K562 (cell line): Measurements from ENCODE around the gene MRPL9. TPM values are rescaled to one million over a fixed set of nuclear protein-coding genes. Genes with fewer than 3 reads are reported as not detected.
A peak's percentile ranks its signal among the peaks of the same experiment; 100 is the strongest.

ENCODE experiments used
- ATAC-seq: fragments of 200-7000 bp; cut with Tn5 transposase; 3 replicates; pipeline ENCODE4 v1.9.1; 2020; ENCODE audit warnings: moderate library complexity
- BruUV-seq: library from RNA; stranded (reverse); fragments of 400-500 nt; replicated peaks from 2 replicates; lab custom pipeline; 2021; lab: Mats Ljungman, UMichigan
- CTCF ChIA-PET: fragments of 300-600 bp; formaldehyde crosslinking; extraction: SDS; loops from one replicate; lab custom pipeline; 2021; ENCODE audit warnings: low intra/inter-chr PET ratio; lab: Yijun Ruan, JAX
- POLR2A ChIA-PET: fragments of 300-600, 350-650 bp; sonication (Branson Sonifier 250); formaldehyde crosslinking; extraction: SDS; loops from one replicate; lab custom pipeline; 2021; ENCODE audit warnings: antibody characterized with exemption, inconsistent platforms; lab: Yijun Ruan, JAX
- DNase-seq, 4 experiments: peaks; one replicate each; pipeline versions ENCODE4 v3.0.0 to v3.0.0-alpha.2; 2011 to 2018; ENCODE audit warnings: low spot score in 3 of 4, mixed read lengths in 3 of 4; ENCODE audit errors: extremely low read depth in 1 of 4
- FAIRE-seq: peaks from 2 replicates; lab custom pipeline; 2011; peaks lifted over from hg19 to GRCh38; lab: Jason Lieb, UNC
- H2AFZ ChIP-seq: 2 replicates; pipeline ENCODE4 v1.6.0; 2011; ENCODE audit warnings: low read depth, low read length, control low read depth, inconsistent platforms
- H3K27ac ChIP-seq: fragments of 200-600 bp; 3 replicates; pipeline ENCODE4 v1.8.0; 2011; ENCODE audit warnings: low read depth, mild to moderate bottlenecking, control low read depth, inconsistent platforms, low read length, moderate library complexity, mixed read lengths; ENCODE audit errors: extremely low read depth
- H3K27me3 ChIP-seq, 2 experiments: fragments of 300-600 bp in 1 of 2; 2 replicates in 1 of 2; 3 replicates in 1 of 2; pipeline versions ENCODE4 v1.6.0 to v1.8.0; 2011; ENCODE audit warnings: inconsistent platforms in 2 of 2, low read length in 2 of 2, mild to moderate bottlenecking in 1 of 2, mixed read lengths in 1 of 2, moderate library complexity in 1 of 2; ENCODE audit not compliant: control insufficient read depth in 2 of 2, insufficient read depth in 2 of 2
- H3K36me3 ChIP-seq: fragments of 300-600 bp; 3 replicates; pipeline ENCODE4 v1.8.0; 2011; ENCODE audit warnings: mild to moderate bottlenecking, low read length, inconsistent platforms; ENCODE audit not compliant: control insufficient read depth, insufficient read depth
- H3K4me1 ChIP-seq, 2 experiments: fragments of 200-600 bp in 1 of 2; replicated peaks in 1 of 2; 2 replicates in 1 of 2; 3 replicates in 1 of 2; pipeline versions ENCODE4 v1.5.1 to v1.8.0; 2011; ENCODE audit warnings: inconsistent platforms in 2 of 2, low read length in 2 of 2, mild to moderate bottlenecking in 1 of 2, mixed read lengths in 1 of 2, moderate library complexity in 1 of 2; ENCODE audit not compliant: control insufficient read depth in 2 of 2, insufficient read depth in 2 of 2
- H3K4me2 ChIP-seq: 2 replicates; pipeline ENCODE4 v1.6.1; 2011; ENCODE audit warnings: low read length, control low read depth, inconsistent platforms, mixed read lengths; ENCODE audit not compliant: insufficient read depth
- H3K4me3 ChIP-seq: fragments of 200-600 bp; sonication (generic), shearing (Covaris generic); 2 replicates; pipeline ENCODE4 v1.5.1; 2016; ENCODE audit warnings: control low read depth, inconsistent platforms
- H3K79me2 ChIP-seq: fragments of 200-600 bp; 3 replicates; pipeline ENCODE4 v1.8.0; 2011; ENCODE audit warnings: low read length, inconsistent platforms; ENCODE audit not compliant: control insufficient read depth, insufficient read depth
- H3K9ac ChIP-seq, 2 experiments: 2 replicates each; pipeline versions ENCODE4 v1.6.0 to v1.6.1; 2011; ENCODE audit warnings: low read depth in 2 of 2, low read length in 2 of 2, control low read depth in 1 of 2, inconsistent platforms in 1 of 2, mild to moderate bottlenecking in 1 of 2, mixed read lengths in 1 of 2; ENCODE audit not compliant: insufficient read depth in 1 of 2
- H3K9me1 ChIP-seq: one replicate; pipeline ENCODE4 v1.6.0; 2011; ENCODE audit warnings: inconsistent platforms, mild to moderate bottlenecking, low read length, moderate library complexity; ENCODE audit not compliant: control insufficient read depth, insufficient read depth
- H3K9me3 ChIP-seq: replicated peaks from 2 replicates; pipeline ENCODE4 v1.5.1; 2011; ENCODE audit warnings: low read depth, low read length, inconsistent platforms; ENCODE audit not compliant: control insufficient read depth, insufficient read depth
- H4K20me1 ChIP-seq: replicated peaks from 2 replicates; pipeline ENCODE4 v1.6.1; 2011; ENCODE audit warnings: low read length, inconsistent platforms, mixed read lengths; ENCODE audit not compliant: control insufficient read depth, insufficient read depth
- BCLAF1 ChIP-seq, 2 experiments: fragments of 450-650 bp in 1 of 2; IDR thresholded peaks; 2 replicates each; pipeline ENCODE4 v1.6.1; 2011 to 2017; ENCODE audit warnings: low read depth in 2 of 2, antibody characterized with exemption in 1 of 2, borderline replicate concordance in 1 of 2, low read length in 1 of 2, mild to moderate bottlenecking in 1 of 2, mixed read lengths in 1 of 2; ENCODE audit not compliant: control insufficient read depth in 1 of 2
- BRCA1 ChIP-seq, 2 experiments: fragments of 450-650 bp in 1 of 2; sonication (generic) in 1 of 2; formaldehyde crosslinking in 1 of 2; IDR thresholded peaks; 2 replicates each; pipeline versions ENCODE4 v1.5.0 to v1.6.1; 2017 to 2020; ENCODE audit warnings: mild to moderate bottlenecking in 1 of 2, missing genetic modification reagents in 1 of 2
- C11orf30 ChIP-seq: fragments of 450-650 bp; IDR thresholded peaks from 2 replicates; pipeline ENCODE4 v1.6.1; 2016; ENCODE audit warnings: low read depth, mild to moderate bottlenecking
- HLTF ChIP-seq: fragments of 450-650 bp; IDR thresholded peaks from 2 replicates; pipeline ENCODE4 v1.6.1; 2016
- HMGN3 ChIP-seq: IDR thresholded peaks from 2 replicates; pipeline ENCODE4 v1.6.1; 2011; ENCODE audit warnings: borderline replicate concordance, low read depth, mild to moderate bottlenecking, mixed read lengths, low read length; ENCODE audit not compliant: insufficient read length; ENCODE audit errors: extremely low read depth
- KLF13 ChIP-seq: fragments of 450-650 bp; IDR thresholded peaks from 2 replicates; pipeline ENCODE4 v1.6.1; 2016; ENCODE audit warnings: missing genetic modification characterization, low read depth, mild to moderate bottlenecking, missing compliant biosample characterization, moderate library complexity, borderline replicate concordance
- MAFF ChIP-seq: IDR thresholded peaks from 2 replicates; pipeline ENCODE4 v1.6.1; 2012; ENCODE audit warnings: low read length, improper control_type of control experiment
- MAFG ChIP-seq: fragments of 450-650 bp; conservative IDR thresholded peaks from 2 replicates; pipeline ENCODE4 v1.6.1; 2016; ENCODE audit warnings: missing genetic modification characterization, missing compliant biosample characterization
- MAFK ChIP-seq: IDR thresholded peaks from 2 replicates; pipeline ENCODE4 v1.6.1; 2011; ENCODE audit warnings: low read length, improper control_type of control experiment
- POLR2G ChIP-seq: fragments of 200-400 bp; formaldehyde crosslinking; IDR thresholded peaks from 2 replicates; pipeline ENCODE4 v1.6.1; 2017; ENCODE audit warnings: low read depth, mild to moderate bottlenecking, antibody characterized with exemption, low read length, moderate library complexity
- TAL1 ChIP-seq: fragments of 450-650 bp; IDR thresholded peaks from 2 replicates; pipeline ENCODE4 v1.6.1; 2016; ENCODE audit warnings: mild to moderate bottlenecking
- YY1 ChIP-seq, 3 experiments: IDR thresholded peaks; 2 replicates each; pipeline ENCODE4 v1.6.1; 2011; ENCODE audit warnings: low read length in 2 of 3, mild to moderate bottlenecking in 2 of 3, moderate library complexity in 2 of 3, borderline replicate concordance in 1 of 3, control low read depth in 1 of 3, low read depth in 1 of 3; ENCODE audit not compliant: insufficient read depth in 3 of 3, insufficient replicate concordance in 2 of 3, control insufficient read depth in 1 of 3, insufficient read length in 1 of 3; ENCODE audit errors: extremely low read depth in 1 of 3
- ZNF282 ChIP-seq: sonication (generic); formaldehyde crosslinking; IDR thresholded peaks from 2 replicates; pipeline ENCODE4 v1.8.1; 2023; ENCODE audit warnings: missing genetic modification reagents
- ZNF316 ChIP-seq: fragments of 450-650 bp; IDR thresholded peaks from 2 replicates; pipeline ENCODE4 v1.6.1; 2016
- WGBS: fragments of 100-300 bp; shearing (Covaris generic); methylation state at CpG from one replicate; pipeline ENCODE4 v1.1.6; 2016; ENCODE audit warnings: low coverage, mixed read lengths; ENCODE audit not compliant: insufficient coverage; ENCODE audit errors: missing lambda C conversion rate; 5-methylcytosine and 5-hydroxymethylcytosine counted together
- in situ Hi-C: fragments of 300-500 bp; cut with MboI; formaldehyde crosslinking; loops from 4 replicates; pipeline ENCODE4 v1.15.0; 2018; ENCODE audit warnings: inconsistent platforms, mixed read lengths
- intact Hi-C: fragments of 100-400 bp; cut with micrococcal nuclease; formaldehyde crosslinking; loops from 2 replicates; pipeline ENCODE4 v1.14.2; 2022
- polyA plus RNA-seq, 8 experiments: library from polyadenylated mRNA; depleted of rRNA in 4 of 8; stranded (reverse) in 5 of 8; unstranded in 3 of 8; fragments of >200 nt; fragmentation: Nextera tagmentation in 2 of 8; fragmentation: Illumina TruSeq in 1 of 8; extraction: Ambion mirVana in 2 of 8; extraction: Trizol in 1 of 8; gene quantifications; 2 replicates each; pipeline versions ENCODE4 v1.2.1 to v1.2.3, GENCODE V29; 2011 to 2014; ENCODE audit warnings: inconsistent platforms in 1 of 8, missing spikeins in 1 of 8
- total RNA-seq, 7 experiments: library from RNA; depleted of rRNA in 6 of 7; stranded (reverse); fragments of >200 nt in 6 of 7; fragmentation: Illumina TruSeq in 2 of 7; extraction: Trizol in 2 of 7; gene quantifications; 2 replicates each; pipeline versions ENCODE4 v1.2.1 to v1.2.3, GENCODE V29; 2011 to 2021; ENCODE audit warnings: low replicate concordance in 1 of 7
- TF ChIP-seq, protein P1 (sequence below): fragments of 450-650 bp; IDR thresholded peaks from 2 replicates; pipeline ENCODE4 v1.6.1; 2018; ENCODE audit not compliant: partially characterized antibody

The MRPL9 gene
- total and polyA plus RNA-seq, 9 of the 15 experiments (the other 6 are each of a cell fraction or from before 2014, with no cell fraction given), result 38.0 to 162 (median 111) TPM

GRCh38 chr1:151777317-151777716, 14.0 kb upstream of the MRPL9 start:
- Histone ChIP-seq H3K4me3 (no peak overlapping the region), H3K4me2 (no peak overlapping the region), H3K9me1 (no peaks in the 10 kb centered on the region), H3K27ac (no peak overlapping the region), H4K20me1 (0 out of 2 replicates have a peak, but pooled peaks cover 2% of the 10 kb centered on the region), H3K36me3 (peaks cover 10% of the 10 kb centered on the region; the same call in 2 of the 3 replicates), H3K79me2 (no peaks in the 10 kb centered on the region), H3K9ac (no peak overlapping the region), H3K27me3 (no peaks in the 10 kb centered on the region), H2AFZ (no peak overlapping the region), H3K4me1 (peaks cover 21 to 38% of the 10 kb centered on the region in 2 experiments), H3K9me3 (0 out of 2 replicates have a peak, but pooled peaks cover 2% of the 10 kb centered on the region)
- ATAC-seq (no peak), DNase-seq (no peak), FAIRE-seq (no peak)
- WGBS, result 73% methylated on average over 4 of the region's 4 CpGs
- ChIA-PET CTCF (no interaction called here), POLR2A (interaction anchor here (0.6 to 1.0 kb wide), 3 partner anchors 13 to 26 kb away, joined by 3 read pairs; no protein-coding TSS in a partner anchor)
- intact Hi-C loops, result no loop called here
- BruUV-seq, result no TSS peak
- in situ Hi-C loops, result no loop called here
- TF ChIP-seq HMGN3, result no peak
- TF ChIP-seq, protein P1, sequence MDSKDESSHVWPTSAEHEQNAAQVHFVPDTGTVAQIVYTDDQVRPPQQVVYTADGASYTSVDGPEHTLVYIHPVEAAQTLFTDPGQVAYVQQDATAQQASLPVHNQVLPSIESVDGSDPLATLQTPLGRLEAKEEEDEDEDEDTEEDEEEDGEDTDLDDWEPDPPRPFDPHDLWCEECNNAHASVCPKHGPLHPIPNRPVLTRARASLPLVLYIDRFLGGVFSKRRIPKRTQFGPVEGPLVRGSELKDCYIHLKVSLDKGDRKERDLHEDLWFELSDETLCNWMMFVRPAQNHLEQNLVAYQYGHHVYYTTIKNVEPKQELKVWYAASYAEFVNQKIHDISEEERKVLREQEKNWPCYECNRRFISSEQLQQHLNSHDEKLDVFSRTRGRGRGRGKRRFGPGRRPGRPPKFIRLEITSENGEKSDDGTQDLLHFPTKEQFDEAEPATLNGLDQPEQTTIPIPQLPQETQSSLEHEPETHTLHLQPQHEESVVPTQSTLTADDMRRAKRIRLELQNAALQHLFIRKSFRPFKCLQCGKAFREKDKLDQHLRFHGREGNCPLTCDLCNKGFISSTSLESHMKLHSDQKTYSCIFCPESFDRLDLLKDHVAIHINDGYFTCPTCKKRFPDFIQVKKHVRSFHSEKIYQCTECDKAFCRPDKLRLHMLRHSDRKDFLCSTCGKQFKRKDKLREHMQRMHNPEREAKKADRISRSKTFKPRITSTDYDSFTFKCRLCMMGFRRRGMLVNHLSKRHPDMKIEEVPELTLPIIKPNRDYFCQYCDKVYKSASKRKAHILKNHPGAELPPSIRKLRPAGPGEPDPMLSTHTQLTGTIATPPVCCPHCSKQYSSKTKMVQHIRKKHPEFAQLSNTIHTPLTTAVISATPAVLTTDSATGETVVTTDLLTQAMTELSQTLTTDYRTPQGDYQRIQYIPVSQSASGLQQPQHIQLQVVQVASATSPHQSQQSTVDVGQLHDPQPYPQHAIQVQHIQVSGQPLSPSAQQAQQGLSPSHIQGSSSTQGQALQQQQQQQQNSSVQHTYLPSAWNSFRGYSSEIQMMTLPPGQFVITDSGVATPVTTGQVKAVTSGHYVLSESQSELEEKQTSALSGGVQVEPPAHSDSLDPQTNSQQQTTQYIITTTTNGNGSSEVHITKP, result no peak
- no peak for TF ChIP-seq BCLAF1 (IDR thresholded peaks at IDR 0.05; ENCODE audit: borderline replicate concordance in 1 of 2, control insufficient read depth in 1 of 2, low read depth in 2 of 2, low read length in 1 of 2)
- no peak for TF ChIP-seq HLTF
- no peak for TF ChIP-seq YY1 (IDR thresholded peaks at IDR 0.05; ENCODE audit: borderline replicate concordance in 1 of 3, control insufficient read depth in 1 of 3, extremely low read depth in 1 of 3, insufficient read depth in 3 of 3, insufficient read length in 1 of 3, insufficient replicate concordance in 2 of 3, low read depth in 1 of 3, low read length in 2 of 3)
- peak; percentile 89 for TF ChIP-seq ZNF316
- peak; percentile 50; the same call in 1 of the 2 replicates for TF ChIP-seq MAFG
- TF ChIP-seq MAFK, result peak; percentile 14; the same call in 1 of the 2 replicates
- peak; percentile 65 for TF ChIP-seq C11orf30
- TF ChIP-seq KLF13 (tag), result no peak
- TF ChIP-seq BRCA1 (IDR thresholded peaks at IDR 0.05), result no peak
- no peak for TF ChIP-seq BRCA1 (CRISPR knock-in tag; IDR thresholded peaks at IDR 0.05)
- no peak for TF ChIP-seq POLR2G
- TF ChIP-seq ZNF282 (CRISPR knock-in tag), result no peak
- no peak for TF ChIP-seq TAL1
- TF ChIP-seq MAFF, result no peak
